Mucosa of rectum (tissue), 2 donors: ENCODE data around the gene THEM5.

ENCODE experiments used
- H3K27ac ChIP-seq, 2 donors: one replicate each; pipeline ENCODE4 v1.7.0; 2013; ENCODE audit warnings: inconsistent platforms in 2 of 2, low read depth in 2 of 2, low read length in 2 of 2
- H3K27me3 ChIP-seq, 2 donors: one replicate each; pipeline ENCODE4 v1.7.0; 2013; ENCODE audit warnings: low read length in 2 of 2; ENCODE audit not compliant: control insufficient read depth in 2 of 2, insufficient read depth in 2 of 2
- H3K36me3 ChIP-seq, 2 donors: one replicate each; pipeline ENCODE4 v1.7.0; 2013; ENCODE audit warnings: low read length in 2 of 2; ENCODE audit not compliant: control insufficient read depth in 2 of 2, insufficient read depth in 2 of 2
- H3K4me1 ChIP-seq, 2 donors: one replicate each; pipeline ENCODE4 v1.7.0; 2013; ENCODE audit warnings: low read length in 2 of 2, mild to moderate bottlenecking in 1 of 2; ENCODE audit not compliant: control insufficient read depth in 2 of 2, insufficient read depth in 2 of 2
- H3K4me3 ChIP-seq, 2 donors: one replicate each; pipeline ENCODE4 v1.7.0; 2013; ENCODE audit warnings: low read length in 2 of 2
- H3K9ac ChIP-seq, 2 donors: one replicate each; pipeline ENCODE4 v1.7.0; 2013; ENCODE audit warnings: low read length in 2 of 2, low read depth in 1 of 2, mild to moderate bottlenecking in 1 of 2
- H3K9me3 ChIP-seq, 2 donors: one replicate each; pipeline ENCODE4 v1.7.0; 2013; ENCODE audit warnings: low read length in 2 of 2; ENCODE audit not compliant: control insufficient read depth in 2 of 2
- donor health status: healthy.
- donor health status: Normal muscosa, but diverticular disease.

Gene THEM5

DNA sequence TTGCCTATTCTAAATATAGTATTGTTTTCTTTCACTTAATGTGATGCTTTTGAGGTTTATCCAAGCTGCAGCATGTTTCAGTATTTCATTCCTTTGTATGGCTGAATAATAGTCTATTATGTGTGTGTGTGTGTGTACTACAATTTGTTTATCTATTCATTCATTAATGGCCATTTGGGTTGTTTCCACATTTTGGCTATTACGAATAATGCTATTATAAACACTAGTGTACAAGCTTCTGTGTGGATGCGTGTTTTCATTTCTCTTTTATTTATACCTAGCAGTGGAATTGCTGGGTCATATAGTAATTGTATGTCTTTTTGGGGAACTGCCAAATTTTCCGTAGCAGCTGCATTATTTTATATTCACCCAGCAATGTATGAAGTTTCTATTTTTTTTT lies 15.0 kb upstream of the THEM5 start:
- H3K27ac ChIP-seq: no peak overlapping the region
- H3K27me3 ChIP-seq: no peaks in the 10 kb centered on the region
- H3K9ac ChIP-seq: no peak overlapping the region
- H3K9me3 ChIP-seq: no peaks in the 10 kb centered on the region
- H3K36me3 ChIP-seq: peaks cover 0 to under 1% of the 10 kb centered on the region in 2 donors
- H3K4me3 ChIP-seq: no peak overlapping the region
- H3K4me1 ChIP-seq: no peaks in the 10 kb centered on the region

DNA sequence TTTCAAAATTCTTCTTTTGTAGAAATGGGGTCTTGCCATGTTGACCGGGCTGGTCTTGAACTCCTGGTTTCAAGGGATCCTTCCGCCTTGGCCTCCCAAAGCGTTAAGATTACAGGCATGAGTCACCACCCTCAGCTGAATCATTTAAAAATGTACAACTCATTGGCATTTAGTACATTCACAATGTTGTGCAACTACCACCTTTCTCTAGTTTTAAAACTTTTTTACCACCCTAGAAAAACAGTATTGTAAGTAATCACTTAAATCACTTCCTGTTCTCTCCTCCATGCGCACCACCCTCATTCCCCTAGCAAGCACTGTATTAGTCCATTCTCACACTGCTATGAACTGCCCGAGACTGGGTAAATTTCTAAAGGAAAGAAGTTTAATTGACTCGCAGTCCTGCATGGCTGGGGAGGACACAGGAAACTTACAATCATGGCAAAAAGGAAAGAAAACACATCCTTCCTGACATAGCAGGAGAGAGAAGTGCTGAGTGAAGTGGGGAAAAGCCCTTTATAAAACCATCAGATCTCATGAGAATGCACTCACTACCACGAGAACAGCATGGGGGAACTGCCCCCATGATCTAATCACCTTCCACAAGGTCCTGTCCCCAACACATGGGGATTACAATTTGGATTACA lies 14.4 kb upstream of the THEM5 start:
- H3K9me3 ChIP-seq: no peaks in the 10 kb centered on the region
- no peak overlapping the region for H3K9ac ChIP-seq
- H3K4me3 ChIP-seq: no peak overlapping the region
- no peaks in the 10 kb centered on the region for H3K27me3 ChIP-seq
- no peaks in the 10 kb centered on the region for H3K36me3 ChIP-seq
- H3K4me1 ChIP-seq: no peaks in the 10 kb centered on the region
- H3K27ac ChIP-seq: no peak overlapping the region

DNA sequence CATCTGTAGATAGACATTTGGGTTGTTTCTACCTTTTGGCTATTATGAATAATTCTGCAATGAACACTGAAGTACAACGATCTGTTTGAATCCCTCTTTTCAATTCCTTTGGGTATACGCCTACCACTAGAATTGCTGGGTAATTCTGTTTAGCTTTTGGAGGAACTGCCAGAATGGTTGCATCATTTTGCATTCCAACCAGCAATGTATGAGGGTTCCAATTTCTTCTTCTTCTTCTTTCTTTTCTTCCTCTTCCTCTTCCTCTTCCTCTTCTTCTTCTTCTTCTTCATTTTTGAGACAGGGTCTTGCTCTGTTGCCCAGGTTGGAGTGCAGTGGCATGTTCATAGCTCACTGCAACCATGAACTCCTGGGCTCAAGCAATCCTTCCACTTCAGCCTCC lies 13.8 kb upstream of the THEM5 start:
- Histone ChIP-seq H3K4me3 (no peak overlapping the region), H3K9ac (no peak overlapping the region), H3K9me3 (no peaks in the 10 kb centered on the region), H3K4me1 (no peaks in the 10 kb centered on the region), H3K36me3 (no peaks in the 10 kb centered on the region), H3K27ac (no peak overlapping the region), H3K27me3 (no peaks in the 10 kb centered on the region)

DNA sequence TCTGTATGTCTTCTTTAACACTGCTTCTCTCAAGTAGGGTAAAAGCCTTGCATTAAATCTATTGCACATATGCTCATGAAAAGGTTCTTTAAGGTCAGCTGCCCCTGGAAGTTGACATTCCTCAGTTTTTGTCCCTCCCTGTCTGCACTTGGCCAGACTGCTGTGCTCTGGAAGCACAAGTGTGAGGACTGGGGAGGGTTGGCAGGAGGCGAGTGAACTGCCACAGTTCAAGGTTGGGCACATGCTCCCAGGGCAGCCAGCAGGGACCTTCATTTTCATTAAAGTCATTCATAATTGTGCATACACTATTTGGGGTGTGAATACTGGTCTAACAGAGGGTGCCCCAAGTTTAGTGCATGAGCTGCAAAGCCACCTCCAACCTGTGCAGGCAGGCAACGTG lies 10.9 kb upstream of the THEM5 start:
- Histone ChIP-seq H3K9ac (no peak overlapping the region), H3K27me3 (no peaks in the 10 kb centered on the region), H3K27ac (no peak overlapping the region), H3K4me1 (no peaks in the 10 kb centered on the region), H3K36me3 (no peaks in the 10 kb centered on the region), H3K4me3 (no peak overlapping the region), H3K9me3 (no peaks in the 10 kb centered on the region)

DNA sequence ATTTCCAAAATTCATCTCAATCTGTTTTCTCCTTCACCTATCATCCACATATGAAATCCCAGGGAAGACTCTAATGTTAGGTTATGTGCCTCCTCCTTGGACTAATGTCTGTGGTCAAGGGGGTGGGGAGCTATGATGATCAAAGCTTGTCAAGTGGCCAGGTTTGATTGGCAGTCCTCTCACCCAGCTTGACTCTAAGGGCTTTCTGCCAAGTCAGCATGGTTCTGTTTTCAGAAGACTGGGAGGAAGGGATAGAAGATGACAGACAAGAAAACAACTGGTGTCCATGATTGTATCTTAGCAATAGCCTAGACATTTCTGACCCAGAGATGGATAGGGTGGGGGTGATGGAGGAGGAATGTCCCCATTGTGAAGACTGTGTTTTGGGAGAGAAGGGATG lies 9.1 kb upstream of the THEM5 start:
- no peak overlapping the region for H3K4me3 ChIP-seq
- H3K4me1 ChIP-seq: no peaks in the 10 kb centered on the region
- no peak overlapping the region for H3K27ac ChIP-seq
- H3K27me3 ChIP-seq: no peaks in the 10 kb centered on the region
- no peak overlapping the region for H3K9ac ChIP-seq
- H3K36me3 ChIP-seq: no peaks in the 10 kb centered on the region
- H3K9me3 ChIP-seq: no peaks in the 10 kb centered on the region

DNA sequence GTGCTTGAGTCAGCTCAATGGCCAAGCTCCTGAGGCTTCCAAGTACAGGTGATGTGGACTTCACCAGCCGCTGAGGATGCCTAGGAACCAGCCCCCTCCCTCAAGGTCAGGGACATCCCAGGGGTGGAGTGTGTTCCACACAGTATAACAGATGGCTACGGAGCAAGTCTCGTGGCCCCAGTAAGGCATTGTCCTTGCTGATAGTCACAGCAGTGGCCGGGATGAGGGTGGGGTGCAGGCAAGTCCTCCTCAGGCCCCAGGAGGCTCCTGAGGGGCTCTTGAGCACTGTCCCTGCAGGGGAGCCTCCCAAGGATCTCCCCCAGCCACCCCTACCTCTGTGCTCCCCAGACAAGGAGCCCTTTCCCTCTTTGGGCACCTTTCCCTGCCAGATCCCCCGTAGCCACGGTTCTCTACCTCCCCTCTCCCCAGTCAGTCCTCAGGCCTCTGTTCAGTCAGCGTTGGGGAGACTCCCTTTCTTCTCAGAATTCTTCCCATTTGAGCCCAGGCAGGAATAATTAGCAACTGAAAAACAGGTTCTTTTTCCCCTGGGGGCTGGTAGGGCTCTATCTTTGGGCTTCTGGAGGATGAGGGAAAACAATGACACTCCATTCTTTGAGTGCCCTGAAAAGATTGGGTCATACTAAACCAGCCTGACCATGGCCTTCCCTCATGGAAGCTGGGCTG lies 7.1 kb upstream of the THEM5 start:
- Histone ChIP-seq H3K4me3 (no peak overlapping the region), H3K9me3 (no peaks in the 10 kb centered on the region), H3K4me1 (no peaks in the 10 kb centered on the region), H3K27ac (no peak overlapping the region), H3K36me3 (no peaks in the 10 kb centered on the region), H3K27me3 (no peaks in the 10 kb centered on the region), H3K9ac (no peak overlapping the region)

DNA sequence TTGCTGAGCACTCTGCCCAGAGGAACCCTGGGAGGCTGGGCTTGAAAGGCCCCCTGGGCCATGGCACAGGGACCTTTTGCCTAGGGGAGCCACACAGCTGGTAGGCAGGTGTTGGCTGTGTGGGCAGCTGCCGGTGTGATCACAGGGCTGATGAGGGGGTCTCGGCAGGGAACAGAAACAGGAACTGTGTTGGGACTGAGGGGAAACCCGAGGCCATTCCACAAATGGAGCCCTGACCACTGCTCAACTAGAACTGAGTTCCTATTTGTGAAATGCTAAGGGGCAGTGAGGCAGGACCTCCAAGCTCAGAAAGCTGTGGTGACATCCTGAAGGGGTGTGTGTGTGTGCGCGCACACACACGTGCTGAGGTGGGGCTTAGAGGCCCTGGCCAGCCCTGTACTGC lies 6.4 kb upstream of the THEM5 start:
- no peak overlapping the region for H3K9ac ChIP-seq
- no peak overlapping the region for H3K27ac ChIP-seq
- no peaks in the 10 kb centered on the region for H3K36me3 ChIP-seq
- H3K27me3 ChIP-seq: no peaks in the 10 kb centered on the region
- no peaks in the 10 kb centered on the region for H3K9me3 ChIP-seq
- H3K4me3 ChIP-seq: no peak overlapping the region
- no peaks in the 10 kb centered on the region for H3K4me1 ChIP-seq

DNA sequence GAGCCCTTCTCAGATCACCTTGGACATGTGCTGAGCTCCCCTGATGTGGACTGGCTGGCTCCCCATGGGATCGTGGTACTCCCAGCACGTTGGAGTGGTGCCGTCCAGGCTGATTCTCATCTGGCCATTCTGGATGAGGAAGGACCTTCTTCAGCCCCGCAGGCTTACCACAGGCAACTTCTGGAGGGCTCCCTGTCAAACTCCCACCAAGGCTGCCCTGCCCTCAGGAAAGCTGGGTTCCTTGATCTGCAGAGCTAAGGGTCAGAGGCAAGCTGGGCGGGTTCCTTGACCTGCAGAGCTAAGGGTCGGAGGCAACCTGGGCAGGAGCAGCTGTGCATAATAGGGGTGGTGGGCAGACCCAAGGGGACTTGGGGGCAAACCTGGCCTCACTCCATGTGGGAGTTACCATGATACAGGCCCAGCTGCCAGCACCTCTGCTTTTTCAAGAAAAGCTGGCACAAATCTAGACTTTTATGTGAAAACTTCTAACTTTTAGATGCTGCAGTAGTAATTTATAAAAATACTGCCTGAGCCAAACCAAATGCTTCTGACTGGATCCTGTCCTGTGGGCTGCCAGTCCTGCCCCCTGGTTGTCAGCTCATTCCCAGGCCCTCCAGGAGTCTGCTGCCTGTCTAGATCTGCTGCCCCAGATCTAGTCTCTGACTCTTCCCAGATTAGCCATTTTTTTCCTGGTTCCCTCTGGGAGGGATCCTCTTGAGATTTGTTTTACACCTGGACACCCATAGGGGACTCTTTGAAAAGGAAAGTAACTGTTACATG lies 5.6 kb upstream of the THEM5 start:
- H3K36me3 ChIP-seq: no peaks in the 10 kb centered on the region
- H3K9ac ChIP-seq: no peak overlapping the region
- no peaks in the 10 kb centered on the region for H3K27me3 ChIP-seq
- H3K27ac ChIP-seq: no peak overlapping the region
- H3K4me1 ChIP-seq: no peaks in the 10 kb centered on the region
- no peak overlapping the region for H3K4me3 ChIP-seq
- no peaks in the 10 kb centered on the region for H3K9me3 ChIP-seq

DNA sequence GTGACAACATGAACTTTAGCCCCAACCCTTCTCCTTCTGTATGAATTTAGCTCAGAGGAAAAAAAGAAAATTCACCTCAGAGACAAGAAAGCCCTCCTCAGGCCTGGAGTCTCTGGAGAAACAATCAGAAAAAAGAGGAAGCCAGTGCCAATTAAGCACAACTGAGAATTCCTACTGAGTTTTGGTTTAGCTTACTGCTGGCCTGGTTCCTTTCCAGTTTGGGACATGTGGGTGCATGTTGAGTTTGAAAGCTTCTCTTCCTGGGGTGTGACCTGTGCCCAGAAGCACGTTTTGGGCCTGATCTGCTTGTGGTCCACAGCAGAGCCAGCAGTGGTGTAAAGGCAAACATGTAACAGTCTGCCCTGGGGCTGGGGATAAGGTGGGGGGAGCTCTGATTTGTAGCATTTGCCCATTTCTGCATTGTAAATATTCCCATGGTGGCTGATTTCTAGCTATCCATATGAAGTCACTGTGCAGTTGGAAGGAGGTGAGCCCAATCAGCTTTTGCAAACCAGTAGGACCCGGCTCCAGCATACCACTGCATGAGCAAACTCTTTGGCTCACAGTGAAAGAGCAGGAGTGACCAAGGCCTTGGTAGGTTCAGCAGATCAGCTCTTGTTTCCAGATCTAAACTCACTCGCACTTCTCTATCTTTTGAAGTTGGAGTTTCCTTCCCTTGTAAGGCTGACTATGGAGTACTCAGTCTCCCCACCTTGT lies 4.7 kb upstream of the THEM5 start:
- H3K36me3 ChIP-seq: no peaks in the 10 kb centered on the region
- H3K9ac ChIP-seq: no peak overlapping the region
- no peak overlapping the region for H3K4me3 ChIP-seq
- H3K9me3 ChIP-seq: no peaks in the 10 kb centered on the region
- no peaks in the 10 kb centered on the region for H3K27me3 ChIP-seq
- H3K4me1 ChIP-seq: no peaks in the 10 kb centered on the region
- no peak overlapping the region for H3K27ac ChIP-seq

DNA sequence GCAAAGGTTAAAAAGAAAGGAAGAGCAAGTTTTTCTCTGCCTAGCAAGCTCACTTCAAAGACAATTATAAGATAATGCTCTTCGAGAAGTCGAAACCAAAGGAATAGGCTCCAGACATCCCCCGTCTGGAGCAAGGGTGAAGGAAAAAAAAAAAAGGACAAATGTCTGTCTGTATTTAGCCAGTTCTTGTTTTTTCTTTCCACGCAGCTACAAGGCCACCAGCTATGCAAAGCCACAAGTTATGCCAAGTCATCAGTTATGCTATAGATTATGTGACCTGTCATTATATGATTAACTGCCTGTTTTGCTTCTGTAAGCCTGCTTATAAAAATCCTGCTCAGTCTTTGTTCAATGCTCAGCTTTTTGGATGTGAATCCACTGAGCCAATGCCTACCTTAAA lies 2.4 kb upstream of the THEM5 start:
- H3K27me3 ChIP-seq: no peaks in the 10 kb centered on the region
- no peak overlapping the region for H3K27ac ChIP-seq
- no peak overlapping the region for H3K4me3 ChIP-seq
- no peaks in the 10 kb centered on the region for H3K36me3 ChIP-seq
- no peak overlapping the region for H3K9ac ChIP-seq
- no peaks in the 10 kb centered on the region for H3K9me3 ChIP-seq
- no peaks in the 10 kb centered on the region for H3K4me1 ChIP-seq
